Stimulated activated CD4-positive, alpha-beta T cell treated with anti-CD3 and anti-CD28 coated beads, TNF-alpha, amount 100 ng/mL, for 4 hours (primary cell): Measurements from ENCODE around the gene TSEN2.
"Not testable (repeated sequence)": the region's sequence is repeated elsewhere in the genome, so short reads cannot be mapped to it uniquely, and the experiment has no call there.

Source experiments
- DNase-seq, 3 experiments: peaks; one replicate each; pipeline ENCODE4 v3.0.0-alpha.2; 2020; ENCODE audit warnings: low read depth in 3 of 3

Gene TSEN2

DNA sequence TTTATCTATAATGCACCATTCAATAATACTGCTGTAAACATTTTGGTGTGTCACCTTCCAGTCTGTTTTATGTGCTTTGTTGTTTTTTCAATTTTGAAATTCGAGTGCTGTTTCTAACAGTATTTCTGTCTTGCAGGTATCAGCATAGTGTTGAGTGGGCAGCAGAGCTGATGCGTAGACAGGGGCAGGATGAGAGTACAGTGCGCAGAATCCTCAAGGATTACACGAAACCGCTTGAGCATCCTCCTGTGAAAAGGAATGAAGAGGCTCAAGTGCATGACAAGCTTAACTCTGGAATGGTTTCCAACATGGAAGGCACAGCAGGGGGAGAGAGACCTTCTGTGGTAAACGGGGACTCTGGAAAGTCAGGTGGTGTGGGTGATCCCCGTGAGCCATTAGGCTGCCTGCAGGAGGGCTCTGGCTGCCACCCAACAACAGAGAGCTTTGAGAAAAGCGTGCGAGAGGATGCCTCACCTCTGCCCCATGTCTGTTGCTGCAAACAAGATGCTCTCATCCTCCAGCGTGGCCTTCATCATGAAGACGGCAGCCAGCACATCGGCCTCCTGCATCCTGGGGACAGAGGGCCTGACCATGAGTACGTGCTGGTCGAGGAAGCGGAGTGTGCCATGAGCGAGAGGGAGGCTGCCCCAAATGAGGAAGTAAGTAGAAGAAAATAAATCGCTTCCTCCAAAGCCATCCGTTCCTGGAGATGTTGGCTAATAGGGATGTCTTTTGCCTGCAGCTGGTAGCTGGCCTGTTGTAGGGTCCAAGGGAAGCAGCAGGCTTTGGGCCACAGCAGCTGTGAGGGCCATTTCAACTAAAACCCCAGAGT lies 19.1 kb downstream of the TSEN2 start:
- DNase-seq: no peak

DNA sequence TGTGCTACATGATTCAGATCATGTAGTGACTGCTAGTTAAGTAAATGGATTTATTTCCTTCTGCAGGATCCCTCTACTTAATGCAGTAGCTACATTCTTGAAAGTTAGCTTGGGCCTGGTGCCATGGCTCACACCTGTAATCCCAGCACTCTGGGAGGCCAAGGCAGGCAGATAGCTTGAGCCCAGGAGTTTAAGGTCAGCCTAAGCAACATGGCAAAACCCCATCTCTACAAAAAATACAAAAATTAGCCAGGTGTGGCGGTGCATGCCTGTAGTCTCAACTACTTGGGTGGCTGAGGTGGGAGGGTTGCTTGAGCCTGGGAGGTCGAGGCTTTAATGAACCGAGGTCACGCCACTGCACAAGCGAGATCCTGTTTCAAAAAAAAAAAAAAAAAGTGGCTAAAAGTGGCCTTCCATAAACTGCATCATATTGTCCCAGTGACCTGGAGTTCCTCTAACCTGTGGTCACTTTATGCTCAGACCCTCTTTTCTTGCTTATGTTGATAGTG lies 22.0 kb downstream of the TSEN2 start:
- no peak for DNase-seq

DNA sequence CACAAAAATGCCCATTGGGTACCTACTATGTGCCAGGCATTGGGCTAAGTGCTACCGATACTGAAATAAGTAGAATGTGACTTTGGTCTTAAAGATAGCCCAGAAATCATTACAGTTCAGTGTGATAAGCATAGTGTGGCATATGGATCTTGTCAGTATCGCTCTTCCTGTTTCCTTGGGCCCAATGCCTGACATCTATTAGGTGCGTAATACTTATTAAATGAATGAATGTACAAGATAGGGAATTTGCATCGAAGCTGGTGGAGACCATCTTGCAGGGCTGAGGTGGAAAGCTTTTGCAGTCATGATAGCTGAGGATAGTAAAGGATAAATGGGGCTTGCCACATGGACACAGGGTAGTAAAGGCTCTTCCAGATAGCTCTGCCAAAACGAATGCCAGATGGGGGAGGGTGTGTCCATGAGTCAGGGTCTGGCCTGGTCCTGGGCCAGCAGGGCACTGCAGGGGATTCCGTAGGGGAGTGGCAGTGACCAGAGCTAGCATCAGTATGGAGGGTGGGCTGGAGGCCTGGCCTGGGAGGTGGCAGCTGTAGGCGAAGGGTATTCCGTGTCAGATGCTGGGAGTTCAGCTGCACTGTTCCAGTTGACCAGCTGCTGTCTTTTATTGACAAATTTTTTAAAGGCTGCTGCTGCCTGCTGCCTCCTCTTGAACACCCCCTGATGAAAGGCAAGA lies 23.5 kb downstream of the TSEN2 start:
- DNase-seq: no peak

DNA sequence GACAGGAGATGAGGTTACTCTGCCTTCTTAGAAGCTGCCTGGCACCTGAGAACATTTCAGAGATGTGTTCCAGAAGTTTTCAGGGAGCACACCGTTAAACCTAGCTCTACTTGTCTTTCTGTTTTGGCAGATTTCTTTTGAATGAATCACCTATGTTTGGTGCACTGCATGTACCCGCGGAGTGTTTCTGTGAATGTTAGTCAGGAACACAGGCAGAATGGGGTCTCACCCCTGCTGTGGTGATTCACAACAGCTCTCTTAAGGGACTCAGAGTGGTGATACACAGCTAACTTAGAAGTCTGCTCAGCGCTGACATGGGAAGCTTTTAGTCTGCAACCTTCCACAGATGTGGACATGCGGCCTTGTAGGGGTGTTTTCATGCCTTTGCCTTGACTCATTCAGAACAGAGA lies 24.0 kb downstream of the TSEN2 start:
- no peak for DNase-seq

DNA sequence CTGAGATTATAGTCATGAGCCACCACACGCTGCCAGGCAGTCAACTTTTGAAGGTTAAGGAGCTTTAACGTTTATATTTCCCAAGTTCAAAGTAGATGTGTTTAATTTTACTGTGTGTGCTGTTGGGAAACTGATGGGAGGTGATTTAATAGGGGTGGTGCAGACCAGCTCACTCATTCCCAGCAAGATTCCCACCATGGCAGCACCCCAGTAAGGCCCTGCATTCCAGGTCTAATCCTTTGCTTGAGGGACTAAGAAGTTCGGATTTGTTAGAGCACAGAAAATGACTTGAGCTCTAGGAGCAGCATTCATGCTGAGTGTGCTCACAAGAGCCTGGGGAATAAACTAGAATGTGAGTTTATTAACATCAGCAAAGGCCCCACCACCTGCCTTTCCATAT lies 25.2 kb downstream of the TSEN2 start:
- no peak for DNase-seq

DNA sequence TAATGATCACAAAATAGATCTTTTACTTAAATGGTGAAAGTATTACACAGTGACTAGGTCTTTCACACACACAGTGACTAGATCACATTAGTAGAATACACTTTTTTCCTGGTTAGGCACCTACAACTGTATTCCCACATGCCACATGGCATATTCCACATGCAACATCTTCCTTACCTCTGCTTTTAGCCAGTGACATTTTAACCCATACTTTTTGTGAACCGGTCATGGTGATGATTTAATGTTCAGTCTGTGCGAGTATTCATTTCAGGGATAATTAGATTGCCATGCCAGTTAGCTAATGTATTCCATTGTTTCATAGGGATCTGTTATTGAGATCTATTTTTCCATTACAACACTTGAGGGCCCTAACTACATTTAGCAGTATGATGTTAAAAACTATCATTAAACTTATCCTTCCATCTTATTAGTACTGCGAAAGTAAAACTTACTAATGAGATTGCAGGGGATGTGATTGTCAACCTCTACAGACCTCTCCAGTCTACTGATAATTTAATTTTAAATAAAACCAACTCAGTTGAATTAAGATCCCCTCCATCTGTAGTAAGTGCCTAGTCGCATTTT lies 28.3 kb downstream of the TSEN2 start:
- DNase-seq: no peak

DNA sequence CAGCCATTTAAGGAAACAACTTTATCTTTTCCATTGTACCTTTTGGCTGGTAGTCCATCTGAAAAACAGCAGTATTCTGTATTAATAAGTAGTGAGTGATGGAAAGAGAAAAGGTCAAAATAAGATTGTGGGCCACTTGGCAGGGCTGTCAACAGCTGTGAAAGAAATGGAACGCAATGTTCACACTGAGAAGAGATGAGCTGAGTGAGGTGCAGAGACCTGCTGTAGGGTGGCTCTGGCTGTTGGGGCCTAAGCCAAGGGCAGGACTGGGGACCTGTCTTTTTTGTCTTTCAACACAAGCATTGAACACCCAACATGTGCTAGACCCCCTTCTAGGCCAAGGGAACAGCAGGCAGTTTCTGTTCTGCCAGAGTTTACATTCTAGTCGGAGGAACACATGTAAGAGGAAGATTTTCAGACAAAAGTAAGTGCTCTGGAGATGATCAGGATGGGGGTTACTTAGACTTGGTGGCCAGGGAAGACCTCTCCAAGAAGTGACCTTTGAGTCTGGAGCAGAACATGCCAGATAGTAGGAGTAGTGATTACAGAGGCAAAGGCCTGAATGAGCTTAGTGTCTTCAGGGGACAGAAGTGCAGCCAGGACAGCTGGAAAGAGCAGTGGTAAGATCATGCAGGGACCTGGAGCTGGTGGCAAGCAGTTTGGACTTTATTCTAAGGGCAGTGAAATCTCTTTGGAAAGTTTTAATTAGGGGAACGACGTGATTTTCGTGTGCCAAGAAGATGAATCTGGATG lies 29.6 kb downstream of the TSEN2 start:
- DNase-seq: no peak

DNA sequence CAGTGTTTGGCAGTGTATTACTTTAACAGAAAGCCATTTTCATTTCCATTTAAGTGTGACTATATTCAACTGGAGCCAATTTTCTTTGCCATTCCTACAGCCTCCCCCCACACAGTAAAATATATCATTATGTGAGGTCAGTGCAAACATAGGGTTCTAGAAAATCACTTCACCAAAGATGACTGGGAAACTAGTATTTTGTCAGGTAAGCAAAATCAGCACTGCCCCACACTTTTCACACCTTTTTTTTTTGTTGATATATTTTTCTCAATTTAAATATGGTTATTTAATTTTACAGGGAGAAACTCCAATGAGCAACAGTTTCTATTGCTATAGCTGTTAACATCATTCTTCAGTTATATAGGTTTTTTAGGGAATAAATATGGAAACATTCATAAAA lies 31.4 kb downstream of the TSEN2 start:
- no peak for DNase-seq

DNA sequence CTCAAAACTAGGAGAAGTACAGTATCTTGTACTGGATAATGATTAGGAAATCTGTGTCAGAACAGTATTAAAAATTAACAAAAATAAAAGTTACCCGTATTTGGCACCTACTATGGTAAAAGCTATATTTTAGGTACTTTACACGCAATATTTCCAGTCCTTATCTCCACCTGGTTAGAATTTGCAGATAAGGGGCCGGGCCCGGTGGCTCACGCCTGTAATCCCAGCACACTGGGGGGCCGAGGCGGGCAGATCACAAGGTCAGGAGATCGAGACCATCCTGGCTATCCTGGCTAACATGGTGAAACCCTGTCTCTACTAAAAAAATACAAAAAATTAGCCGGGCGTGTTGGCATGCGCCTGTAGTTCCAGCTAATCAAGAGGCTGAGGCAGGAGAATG lies 32.6 kb downstream of the TSEN2 start:
- DNase-seq: no peak

DNA sequence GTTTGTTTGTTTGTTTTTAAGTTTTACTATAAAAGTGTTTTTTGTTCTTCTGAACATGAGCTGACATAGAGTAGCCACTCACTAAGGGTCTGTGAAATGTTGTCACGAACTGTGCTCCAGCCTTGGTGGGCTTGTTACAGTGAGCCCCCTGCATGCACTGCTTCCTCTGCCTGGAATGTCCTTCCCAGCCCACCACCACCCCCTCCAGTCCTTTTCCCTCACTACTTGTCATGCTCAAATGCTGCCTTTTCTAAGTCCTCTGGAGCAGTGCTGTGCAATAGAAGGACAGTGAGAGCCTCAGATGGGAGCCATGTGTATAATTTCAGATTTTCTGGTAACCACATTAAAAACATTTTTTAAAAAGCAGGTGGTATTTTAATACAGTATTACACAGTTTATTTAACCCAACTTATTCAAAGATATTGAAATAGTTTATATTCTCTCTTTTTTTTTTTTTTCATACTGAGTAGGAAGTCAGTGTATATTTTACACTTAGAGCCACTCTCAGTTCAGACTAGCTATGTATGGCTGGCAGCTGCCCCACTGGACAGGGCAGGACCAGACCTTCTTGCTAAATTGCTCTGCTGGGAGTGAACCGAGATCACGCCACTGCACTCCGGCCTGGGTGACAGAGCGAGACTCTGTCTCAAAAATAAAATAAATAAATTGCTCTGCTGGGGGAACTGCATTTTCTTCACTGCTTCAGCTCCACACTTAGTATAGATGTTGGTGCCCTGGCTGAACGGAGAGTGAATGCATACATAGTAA lies 34.2 kb downstream of the TSEN2 start:
- DNase-seq: no peak

DNA sequence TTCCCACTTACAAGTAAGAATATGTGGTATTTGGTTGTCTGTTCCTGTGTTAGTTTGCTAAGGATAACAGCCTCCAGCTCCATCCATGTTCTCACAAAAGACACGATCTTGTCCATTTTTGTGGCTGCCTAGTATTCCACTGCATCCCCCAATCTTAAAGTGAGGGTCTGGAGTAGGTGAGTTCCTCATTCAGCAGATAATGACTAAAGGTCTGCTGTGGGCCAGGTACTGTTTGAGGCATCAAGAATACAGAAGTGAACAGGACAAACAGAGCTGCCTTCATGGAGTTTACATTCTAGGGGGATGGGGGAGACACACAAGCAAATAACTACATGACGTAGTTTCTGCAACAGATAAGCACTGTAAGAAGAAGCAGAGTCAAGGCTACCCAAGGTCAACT lies 36.7 kb downstream of the TSEN2 start:
- DNase-seq: no peak

DNA sequence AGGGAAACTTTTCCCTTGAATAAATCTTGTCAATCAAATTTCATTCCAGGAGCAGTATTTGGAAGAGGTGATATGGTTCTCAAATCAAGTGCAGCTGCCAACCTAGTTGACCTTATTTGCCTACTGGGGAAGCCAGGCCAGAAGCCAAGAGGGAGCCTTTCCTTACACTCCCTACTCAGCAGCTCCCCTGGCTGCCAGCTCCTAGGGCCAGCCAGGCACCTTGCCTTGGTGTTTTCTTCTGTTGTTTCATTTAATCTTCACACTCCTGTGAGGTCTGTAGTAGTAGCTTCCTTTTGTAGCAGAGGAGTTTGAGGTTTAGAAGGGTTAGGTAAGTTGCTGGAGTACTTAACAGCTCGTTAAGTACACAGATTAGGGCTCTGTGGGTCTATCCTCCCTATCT lies 38.4 kb downstream of the TSEN2 start:
- DNase-seq: no peak

DNA sequence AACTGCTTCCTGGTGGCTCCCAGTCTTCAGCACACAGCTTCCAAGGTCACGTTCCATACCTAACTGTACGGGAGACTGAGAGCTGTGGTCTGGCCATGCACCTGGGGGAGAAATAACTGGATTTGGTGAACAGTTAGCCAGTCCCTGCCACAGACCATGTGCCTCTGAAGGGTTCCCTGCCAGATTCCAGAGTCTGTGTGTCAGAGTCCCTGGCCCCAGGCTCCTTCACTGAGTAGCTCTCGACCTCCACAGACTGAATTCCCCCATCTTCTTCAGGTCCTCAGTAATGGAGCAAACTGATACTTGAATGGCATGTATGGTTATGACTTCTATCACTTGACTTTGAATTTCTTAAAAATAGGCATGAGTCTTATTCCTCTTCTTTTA lies 43.5 kb downstream of the TSEN2 start:
- DNase-seq: no peak

DNA sequence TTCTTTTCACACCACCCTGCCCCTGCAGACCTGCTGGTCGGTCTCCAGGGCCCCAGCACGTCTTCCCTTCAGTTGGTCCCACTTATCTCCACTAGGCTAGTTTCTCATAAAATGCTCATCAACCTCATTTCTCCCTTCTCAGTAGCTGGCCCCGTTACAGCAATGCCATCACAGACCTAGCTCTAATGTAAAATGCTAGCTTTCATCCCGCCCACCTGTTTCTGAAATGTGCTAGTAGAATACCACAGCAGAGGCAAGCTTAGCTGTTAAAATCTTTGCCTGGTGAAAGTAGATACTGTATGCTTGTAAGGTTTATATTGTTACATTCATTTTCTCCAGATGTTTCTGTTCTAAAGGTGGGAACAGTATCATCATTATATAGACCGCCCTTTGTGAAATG lies 47.9 kb downstream of the TSEN2 start:
- no peak for DNase-seq

DNA sequence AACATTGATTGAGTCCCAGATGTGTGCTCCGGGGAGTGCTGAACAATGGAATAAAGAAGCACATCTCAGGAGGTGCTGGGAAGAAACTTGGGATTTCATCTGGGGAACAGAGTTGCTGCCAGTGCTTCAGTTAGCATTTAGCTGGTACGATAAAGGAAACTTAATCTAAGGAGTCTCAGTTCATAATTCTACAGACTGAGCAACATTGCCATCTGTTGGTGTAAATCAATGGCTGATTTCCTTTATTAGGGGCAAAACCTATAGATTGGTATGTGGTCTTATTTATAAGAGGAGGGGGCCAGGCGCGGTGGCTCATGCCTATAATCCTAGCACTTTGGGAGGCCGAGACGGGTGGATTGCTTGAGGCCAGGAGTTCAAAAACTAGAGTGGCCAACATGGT lies 52.1 kb downstream of the TSEN2 start:
- DNase-seq: no peak

DNA sequence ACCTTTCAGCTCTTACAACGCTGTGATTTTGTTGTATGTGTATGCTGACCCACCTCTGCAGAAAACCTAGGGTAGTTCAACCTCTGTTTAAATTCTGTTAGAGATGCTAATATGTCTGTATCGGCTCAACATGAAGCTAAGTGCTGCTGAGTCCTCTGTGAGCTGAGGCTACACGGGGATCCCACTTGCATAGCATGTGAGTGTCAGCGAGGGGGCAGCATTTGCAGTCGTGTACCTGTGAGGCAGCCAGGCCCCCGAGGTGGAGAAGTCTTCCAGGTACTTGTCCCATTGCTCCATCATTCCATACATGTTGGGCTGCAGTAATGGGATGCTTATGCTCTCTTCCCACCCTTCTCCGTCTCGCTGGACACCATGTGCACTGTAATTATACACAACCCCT lies 57.3 kb downstream of the TSEN2 start:
- DNase-seq: no peak

DNA sequence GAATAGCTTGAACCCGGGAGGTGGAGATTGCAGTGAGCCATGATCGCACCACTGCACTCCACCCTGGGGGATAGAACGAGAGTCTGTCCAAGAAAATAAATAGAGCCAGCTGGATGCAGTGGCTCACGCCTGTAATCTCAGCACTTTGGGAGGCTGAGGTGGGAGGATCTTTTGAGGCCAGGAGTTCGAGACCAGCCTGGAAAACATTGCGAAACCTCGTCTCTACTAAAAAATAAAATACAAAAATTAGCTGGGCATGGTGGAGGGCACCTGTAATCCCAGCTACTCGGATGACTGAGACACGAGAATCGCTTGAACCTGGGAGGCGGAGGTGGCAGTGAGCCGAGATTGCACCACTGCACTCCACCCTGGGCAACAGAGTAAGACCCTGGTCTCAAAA lies 59.2 kb downstream of the TSEN2 start:
- not testable (repeated sequence) for DNase-seq

DNA sequence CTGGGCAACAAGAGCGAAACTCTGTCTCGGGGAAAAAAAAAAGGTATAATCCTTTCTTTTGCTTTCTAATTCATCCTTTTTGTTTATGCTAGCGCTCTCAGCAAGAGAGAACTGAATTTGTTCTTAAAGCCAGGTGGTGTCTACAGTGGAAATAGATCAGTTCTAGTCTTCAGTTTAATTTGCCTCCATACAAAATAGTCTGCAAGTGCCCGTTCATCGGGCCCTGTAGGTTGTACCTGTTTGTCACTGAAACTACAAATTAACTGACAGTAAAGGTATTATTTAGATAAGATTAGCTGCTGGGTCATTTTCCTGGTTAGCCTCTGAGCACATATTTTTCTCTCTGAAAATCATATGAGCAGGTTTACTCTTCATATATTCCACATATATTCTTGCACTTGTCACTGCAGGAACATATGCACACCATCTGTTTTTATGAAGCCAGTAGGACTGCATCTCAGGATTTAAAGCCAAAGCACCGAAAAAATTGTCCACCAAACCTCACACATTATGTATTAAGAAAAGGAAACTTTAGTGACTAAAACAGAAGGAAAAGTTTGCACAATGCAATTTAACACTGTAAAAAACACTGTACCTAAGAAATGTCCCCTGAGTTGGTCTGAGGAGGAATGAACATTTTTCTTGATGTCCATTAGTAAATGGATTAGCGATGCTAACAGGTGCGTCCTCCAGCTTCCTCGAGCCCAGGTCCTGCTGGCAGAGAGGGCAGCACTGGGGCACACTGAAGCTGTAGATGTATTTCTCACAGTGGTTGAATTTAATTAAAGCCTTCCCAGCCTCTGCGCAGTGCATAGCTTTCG lies 60.6 kb downstream of the TSEN2 start:
- DNase-seq: no peak

DNA sequence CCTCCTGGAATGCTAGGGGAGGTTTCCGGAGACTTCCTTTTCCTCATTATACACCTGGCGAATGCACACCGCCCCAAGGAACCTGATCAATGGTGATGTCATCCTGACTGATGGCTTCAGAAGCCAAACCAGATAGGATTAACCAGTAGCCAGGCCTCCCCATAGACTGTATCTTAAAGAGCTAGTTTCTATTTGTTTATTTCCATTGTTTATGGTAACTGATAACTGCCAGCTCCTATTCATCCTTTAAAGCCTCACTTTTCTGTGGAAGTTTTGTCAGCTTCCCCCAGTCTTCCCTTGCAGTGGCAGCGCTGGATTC lies 61.2 kb downstream of the TSEN2 start, which contains the start of gene MKRN2OS:
TSS of gene MKRN2OS (minus strand) at position 27 of the 319 bp plus-strand sequence. CDS start 35 bp downstream, outside the sequence.
- DNase-seq: no peak

DNA sequence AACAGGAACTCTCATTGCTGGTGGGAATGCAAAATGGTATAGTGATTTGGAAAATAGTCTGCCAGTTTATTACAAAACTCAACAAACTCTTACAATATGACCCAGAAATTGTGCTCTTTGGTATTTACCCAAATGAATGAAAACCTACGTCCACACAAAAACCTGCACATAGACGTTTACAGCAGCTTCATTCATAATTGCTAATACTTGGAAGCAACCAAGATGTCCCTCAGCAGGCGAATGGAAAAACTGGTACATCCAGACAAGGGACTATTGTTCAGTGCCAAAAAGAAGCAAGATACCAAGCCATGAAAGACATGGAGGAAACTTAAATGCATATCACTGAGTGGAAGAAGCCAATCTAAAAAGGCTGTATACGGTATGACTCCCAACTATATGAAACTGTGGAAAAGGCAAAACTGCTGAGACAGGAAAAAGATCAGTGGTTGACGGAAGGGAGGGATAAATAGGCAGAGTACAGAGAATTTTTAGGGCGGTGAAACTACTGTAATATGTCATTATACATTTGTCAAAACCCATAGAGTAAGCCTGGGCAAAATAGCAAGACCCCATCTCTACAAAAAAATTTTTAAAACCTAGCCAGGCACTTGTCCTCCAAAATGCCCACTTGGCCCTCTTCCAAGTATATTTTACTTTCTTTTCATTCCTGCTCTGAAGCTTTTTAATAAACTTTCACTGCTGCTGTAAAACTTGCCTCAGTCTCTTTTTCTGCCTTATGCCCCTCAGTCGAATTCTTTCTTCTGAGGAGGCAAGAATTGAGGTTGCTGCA lies 65.9 kb downstream of the TSEN2 start:
- no peak for DNase-seq
